Cardiac fibroblast (primary cell): ENCODE data around the gene FOXJ1.

ENCODE experiments used
- DNase-seq, 2 donors: peaks; one replicate each; pipeline versions ENCODE4 v3.0.0 to v3.0.0-alpha.2; 2010; ENCODE audit warnings: low read depth in 2 of 2
- H3K4me3 ChIP-seq, 2 donors: replicated peaks in 1 of 2; 1 replicate in 1 of 2; 2 replicates in 1 of 2; pipeline ENCODE4 v1.5.1; 2011; ENCODE audit warnings: low read depth in 2 of 2, low read length in 2 of 2, mild to moderate bottlenecking in 2 of 2, moderate library complexity in 1 of 2
- CTCF ChIP-seq: IDR thresholded peaks from one replicate; pipeline ENCODE4 v1.5.1; 2011; ENCODE audit warnings: low read depth, mild to moderate bottlenecking, low read length, inconsistent platforms

Gene FOXJ1

GRCh38 chr17:76154292-76154691 is 13.2 kb upstream of the FOXJ1 start:
- H3K4me3 ChIP-seq: no peak overlapping the region
- TF ChIP-seq CTCF: no peak
- no peak for DNase-seq

GRCh38 chr17:76153640-76154039 is 12.6 kb upstream of the FOXJ1 start:
- TF ChIP-seq CTCF: peak; percentile 16
- DNase-seq: peak; percentile 22 to 44
- no peak overlapping the region for H3K4me3 ChIP-seq

GRCh38 chr17:76153202-76153601 is 12.2 kb upstream of the FOXJ1 start:
- TF ChIP-seq CTCF: no peak
- H3K4me3 ChIP-seq: no peak overlapping the region
- DNase-seq: no peak

DNA sequence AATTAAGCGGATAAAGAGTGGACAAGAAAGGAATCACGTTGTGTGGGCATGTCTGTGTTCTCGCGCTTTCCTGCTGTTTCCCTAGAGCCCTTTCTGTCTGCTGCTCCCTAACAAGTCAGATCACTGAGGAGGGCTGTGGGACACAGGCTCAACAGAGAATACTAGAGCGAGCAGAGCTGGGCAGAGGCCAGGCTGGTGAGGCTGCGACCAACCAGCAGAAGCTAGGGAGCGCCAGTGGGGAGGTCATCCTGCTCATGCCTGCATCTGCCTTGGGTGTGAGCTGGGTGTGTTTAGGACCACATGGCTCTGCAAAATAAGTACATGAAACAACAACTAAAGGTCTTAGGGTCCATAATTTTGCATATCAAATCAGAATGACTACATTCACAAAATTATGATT is 11.5 kb upstream of the FOXJ1 start:
- no peak overlapping the region for H3K4me3 ChIP-seq
- no peak for TF ChIP-seq CTCF
- DNase-seq: no peak

DNA sequence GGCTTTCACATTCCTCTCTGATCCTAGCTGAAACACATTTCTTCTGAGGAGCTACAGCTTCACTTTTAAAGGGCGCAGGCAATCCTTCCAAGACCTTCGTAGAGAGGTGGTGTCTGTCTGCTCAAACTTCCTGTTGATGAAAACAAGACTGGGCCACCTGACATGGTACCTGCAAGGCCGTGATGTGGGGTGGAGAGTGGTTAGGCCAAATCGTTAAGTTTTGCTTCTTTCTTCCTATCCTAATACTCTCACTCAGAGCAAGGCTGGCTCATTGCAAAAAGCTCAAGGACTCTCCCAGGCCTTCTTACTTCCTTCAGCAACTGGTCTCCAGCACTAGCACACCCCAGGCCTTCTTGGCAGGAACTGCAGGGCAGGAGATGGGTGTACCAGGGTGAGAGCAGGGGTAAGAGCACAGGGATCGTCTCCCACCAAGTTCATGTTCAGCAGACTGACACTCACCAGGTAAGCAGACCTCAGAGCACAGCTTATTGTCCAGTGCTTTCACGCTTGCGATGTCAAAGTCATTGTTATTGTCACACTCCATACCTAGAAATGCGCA is 10.9 kb upstream of the FOXJ1 start:
- no peak for TF ChIP-seq CTCF
- H3K4me3 ChIP-seq: no peak overlapping the region
- DNase-seq: no peak

DNA sequence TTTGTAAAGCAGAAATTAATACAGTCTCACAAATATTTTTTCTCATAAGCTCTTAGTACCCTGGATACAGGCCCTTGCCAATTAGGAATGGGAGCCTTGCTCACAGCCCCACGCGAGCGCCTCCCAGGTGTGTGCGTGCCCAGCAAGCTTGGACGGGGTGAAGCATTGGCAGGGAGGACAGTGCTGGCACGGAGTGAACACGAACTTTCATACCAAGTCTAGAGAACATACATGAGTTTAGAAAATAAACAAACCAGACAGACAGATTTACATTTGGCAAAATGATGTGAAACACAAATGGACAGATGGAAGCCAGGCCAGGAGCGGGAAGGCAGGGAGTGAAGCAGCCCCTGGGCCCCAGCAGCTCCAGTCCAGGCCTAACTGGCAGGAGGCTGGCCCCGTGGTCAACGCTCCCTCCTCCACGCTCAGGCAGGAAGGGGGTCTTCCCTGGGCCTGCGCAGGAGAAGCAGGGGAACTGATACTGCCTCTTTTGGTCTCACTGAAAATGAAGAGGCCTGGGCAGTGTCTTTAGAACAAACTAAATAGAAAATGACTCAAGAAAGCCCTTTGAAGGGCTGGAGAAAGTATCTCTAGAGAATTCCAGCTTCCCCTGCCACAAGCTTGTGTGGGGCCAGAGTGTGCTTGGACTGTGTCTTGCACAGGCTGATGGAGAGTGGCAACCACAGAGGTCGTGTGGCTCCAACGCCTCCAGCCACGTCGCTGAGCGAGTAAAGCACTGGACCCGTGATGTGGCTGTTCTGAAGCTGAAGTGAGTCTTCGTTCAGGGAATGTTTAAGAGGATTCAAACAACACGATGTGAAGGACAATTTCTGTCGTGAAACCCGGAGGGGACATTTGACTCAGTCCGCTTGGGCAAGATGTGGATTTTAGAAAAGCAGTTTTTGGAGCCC is 9.9 kb upstream of the FOXJ1 start:
- TF ChIP-seq CTCF: no peak
- no peak for DNase-seq
- H3K4me3 ChIP-seq: no peak overlapping the region
